Gastroesophageal sphincter (tissue), 4 donors: Measurements from ENCODE around the gene ZFX. TPM values are rescaled to one million over a fixed set of nuclear protein-coding genes. Genes with fewer than 3 reads are reported as not detected.

ENCODE experiments used
- ATAC-seq: fragments of 150-250 bp; one replicate; pipeline ENCODE4 v1.9.1; 2016; ENCODE audit warnings: mild to moderate bottlenecking, moderate library complexity
- H3K27ac ChIP-seq, 4 donors: fragments of 200-600 bp; sonication (generic) in 3 of 4; 1 replicate in 3 of 4; 2 replicates in 1 of 4; pipeline ENCODE4 v1.5.1; 2016 to 2019
- H3K27me3 ChIP-seq: fragments of 200-600 bp; sonication (generic); one replicate; pipeline ENCODE4 v1.5.1; 2019
- H3K36me3 ChIP-seq, 2 donors: fragments of 200-600 bp; sonication (generic); one replicate each; pipeline ENCODE4 v1.5.1; 2019; ENCODE audit warnings: control low read depth in 1 of 2
- H3K4me1 ChIP-seq, 3 donors: fragments of 200-600 bp; sonication (generic); 1 replicate in 2 of 3; 2 replicates in 1 of 3; pipeline ENCODE4 v1.5.1; 2016 to 2019; ENCODE audit warnings: control low read depth in 2 of 3
- H3K4me3 ChIP-seq, 2 donors: fragments of 200-600 bp; sonication (generic); one replicate each; pipeline ENCODE4 v1.5.1; 2019; ENCODE audit warnings: mild to moderate bottlenecking in 1 of 2, moderate library complexity in 1 of 2
- H3K9me3 ChIP-seq, 3 donors: fragments of 200-600 bp; sonication (generic); one replicate each; pipeline ENCODE4 v1.5.1; 2017 to 2019; ENCODE audit warnings: control low read depth in 2 of 3
- EP300 ChIP-seq: sonication (generic); formaldehyde crosslinking; IDR thresholded peaks from one replicate; pipeline ENCODE4 v1.6.1; 2017; ENCODE audit warnings: antibody characterized with exemption, mild to moderate bottlenecking
- POLR2A ChIP-seq, 2 donors: fragments of 450-650 bp; IDR thresholded peaks; one replicate each; pipeline ENCODE4 v1.6.1; 2017; ENCODE audit warnings: antibody characterized with exemption in 2 of 2, mild to moderate bottlenecking in 2 of 2, moderate library complexity in 1 of 2
- POLR2AphosphoS5 ChIP-seq: sonication (generic); formaldehyde crosslinking; IDR thresholded peaks from one replicate; pipeline ENCODE4 v1.6.1; 2017; ENCODE audit warnings: antibody characterized with exemption
- WGBS, 2 donors: methylation state at CpG; one replicate each; pipeline ENCODE4 v1.1.5; 2018; ENCODE audit warnings: low coverage in 1 of 2; 5-methylcytosine and 5-hydroxymethylcytosine counted together
- total RNA-seq, 4 donors: library from RNA; depleted of rRNA; stranded (reverse); fragments of >200 nt; gene quantifications; one replicate each; pipeline ENCODE4 v1.1.0, GENCODE V29; 2016
- TF ChIP-seq, protein P1 (sequence below), 4 experiments: fragments of 200-600 bp in 2 of 4; fragments of 450-650 bp in 2 of 4; sonication (generic) in 1 of 4; IDR thresholded peaks; one replicate each; pipeline ENCODE4 v1.5.1; 2017 to 2019; ENCODE audit warnings: antibody characterized with exemption in 4 of 4, mild to moderate bottlenecking in 2 of 4, moderate library complexity in 2 of 4

ZFX gene
- total RNA-seq, 4 donors from 2014 or later = 59.6 to 94.3 (median 63.1) TPM

DNA sequence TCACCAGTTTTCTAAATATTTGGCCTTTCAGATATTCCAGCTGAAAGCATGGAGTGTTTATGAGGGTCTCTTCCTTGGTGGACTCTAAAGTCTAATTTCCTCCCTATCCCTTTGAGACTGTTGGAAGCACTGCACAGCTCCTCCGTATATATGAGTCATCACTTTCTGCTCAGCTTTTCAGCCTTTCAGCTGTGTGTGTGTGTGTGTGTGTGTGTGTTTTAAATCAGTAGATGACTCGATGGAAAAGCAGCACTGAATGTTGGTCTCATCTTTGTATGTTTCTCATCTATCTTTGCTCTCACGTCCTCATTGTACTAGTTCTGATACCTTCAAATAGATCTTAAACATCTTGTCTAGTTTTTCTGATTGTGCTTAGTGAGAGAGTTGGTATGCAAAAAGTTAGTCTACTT is 81.6 kb downstream of the ZFX start:
- H3K4me3 ChIP-seq = no peak overlapping the region
- TF ChIP-seq POLR2A (IDR thresholded peaks at IDR 0.05) = no peak
- TF ChIP-seq, protein P1, sequence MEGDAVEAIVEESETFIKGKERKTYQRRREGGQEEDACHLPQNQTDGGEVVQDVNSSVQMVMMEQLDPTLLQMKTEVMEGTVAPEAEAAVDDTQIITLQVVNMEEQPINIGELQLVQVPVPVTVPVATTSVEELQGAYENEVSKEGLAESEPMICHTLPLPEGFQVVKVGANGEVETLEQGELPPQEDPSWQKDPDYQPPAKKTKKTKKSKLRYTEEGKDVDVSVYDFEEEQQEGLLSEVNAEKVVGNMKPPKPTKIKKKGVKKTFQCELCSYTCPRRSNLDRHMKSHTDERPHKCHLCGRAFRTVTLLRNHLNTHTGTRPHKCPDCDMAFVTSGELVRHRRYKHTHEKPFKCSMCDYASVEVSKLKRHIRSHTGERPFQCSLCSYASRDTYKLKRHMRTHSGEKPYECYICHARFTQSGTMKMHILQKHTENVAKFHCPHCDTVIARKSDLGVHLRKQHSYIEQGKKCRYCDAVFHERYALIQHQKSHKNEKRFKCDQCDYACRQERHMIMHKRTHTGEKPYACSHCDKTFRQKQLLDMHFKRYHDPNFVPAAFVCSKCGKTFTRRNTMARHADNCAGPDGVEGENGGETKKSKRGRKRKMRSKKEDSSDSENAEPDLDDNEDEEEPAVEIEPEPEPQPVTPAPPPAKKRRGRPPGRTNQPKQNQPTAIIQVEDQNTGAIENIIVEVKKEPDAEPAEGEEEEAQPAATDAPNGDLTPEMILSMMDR (IDR thresholded peaks at IDR 0.05) = no peak
- no peak for TF ChIP-seq EP300
- TF ChIP-seq POLR2AphosphoS5 = no peak
- peaks cover 0 to 11% (median 0%) of the 10 kb centered on the region in 3 donors for H3K4me1 ChIP-seq
- no peaks in the 10 kb centered on the region for H3K36me3 ChIP-seq
- no peaks in the 10 kb centered on the region for H3K9me3 ChIP-seq
- no peaks in the 10 kb centered on the region for H3K27me3 ChIP-seq
- WGBS, 2 donors = 0 to 27% methylated on average over 1 to 2 of the region's 3 CpGs
- ATAC-seq = no peak
- H3K27ac ChIP-seq = no peak overlapping the region

DNA sequence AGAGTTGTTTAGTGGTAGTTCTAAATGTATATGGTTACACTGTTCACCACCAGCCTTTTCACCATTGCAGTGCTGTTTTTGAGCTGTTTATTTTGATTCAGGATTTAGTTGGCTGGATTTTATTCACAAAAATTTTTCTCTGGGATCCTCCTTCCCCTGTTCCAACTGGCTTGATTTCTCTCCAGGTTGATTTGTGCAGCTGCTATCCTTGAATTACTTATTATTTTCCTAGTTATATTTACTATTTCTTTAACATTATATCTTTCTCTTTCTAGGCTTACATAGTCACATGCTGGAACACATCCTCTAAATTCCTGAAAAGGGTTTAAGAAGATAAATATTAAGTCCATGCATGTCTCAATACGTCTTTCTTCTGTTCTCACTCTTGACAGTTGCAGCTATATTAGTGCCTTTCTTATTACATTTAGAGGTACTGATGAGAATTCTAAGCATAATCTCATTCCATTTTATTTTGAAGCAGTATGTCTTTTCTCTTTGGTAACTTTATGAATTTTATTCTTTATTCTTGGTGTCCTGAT is 82.2 kb downstream of the ZFX start:
- WGBS, 2 donors = 33 to 44% methylated on average over 1 of the region's 1 CpG
- H3K27ac ChIP-seq = no peak overlapping the region
- H3K4me3 ChIP-seq = no peak overlapping the region
- no peaks in the 10 kb centered on the region for H3K36me3 ChIP-seq
- H3K27me3 ChIP-seq = no peaks in the 10 kb centered on the region
- ATAC-seq = no peak
- peaks cover 0 to 11% (median 0%) of the 10 kb centered on the region in 3 donors for H3K4me1 ChIP-seq
- H3K9me3 ChIP-seq = no peaks in the 10 kb centered on the region
- TF ChIP-seq POLR2A (IDR thresholded peaks at IDR 0.05) (no peak), POLR2AphosphoS5 (no peak), EP300 (no peak)
- TF ChIP-seq, protein P1 (IDR thresholded peaks at IDR 0.05) = no peak

GRCh38 chrX:24232796-24233195 is 83.3 kb downstream of the ZFX start:
- no peak for ATAC-seq

GRCh38 chrX:24235084-24235710 is 85.7 kb downstream of the ZFX start:
- WGBS, 2 donors = 100% methylated on average over 2 of the region's 2 CpGs; no CpG with 5 or more reads in 1 of the 2 donors
- no peak for ATAC-seq

More at GRCh38 chrX:24232796-24233195, 83.3 kb downstream of the ZFX start:
- TF ChIP-seq POLR2AphosphoS5 (no peak), EP300 (no peak), POLR2A (IDR thresholded peaks at IDR 0.05) (no peak)
- TF ChIP-seq, protein P1 (IDR thresholded peaks at IDR 0.05) = no peak
- H3K36me3 ChIP-seq = no peaks in the 10 kb centered on the region
- H3K4me3 ChIP-seq = no peak overlapping the region
- H3K9me3 ChIP-seq = no peaks in the 10 kb centered on the region
- no peak overlapping the region for H3K27ac ChIP-seq
- H3K27me3 ChIP-seq = no peaks in the 10 kb centered on the region
- H3K4me1 ChIP-seq = peaks cover 0 to 11% (median 0%) of the 10 kb centered on the region in 3 donors

More at GRCh38 chrX:24235084-24235710, 85.7 kb downstream of the ZFX start:
- Histone ChIP-seq H3K27ac (no peak overlapping the region), H3K4me3 (no peak overlapping the region), H3K4me1 (peaks cover 0 to 7% (median 0%) of the 10 kb centered on the region in 3 donors), H3K27me3 (no peaks in the 10 kb centered on the region), H3K36me3 (no peaks in the 10 kb centered on the region), H3K9me3 (no peaks in the 10 kb centered on the region)
- TF ChIP-seq, protein P1 (IDR thresholded peaks at IDR 0.05) = no peak
- no peak for TF ChIP-seq EP300
- no peak for TF ChIP-seq POLR2A (IDR thresholded peaks at IDR 0.05)
- TF ChIP-seq POLR2AphosphoS5 = no peak
